Suprapubic skin (tissue), 4 donors: ENCODE data around the gene TLR10.

Source experiments
- EP300 ChIP-seq: sonication (generic); formaldehyde crosslinking; IDR thresholded peaks from one replicate; pipeline ENCODE4 v1.6.1; 2017; ENCODE audit warnings: antibody characterized with exemption
- POLR2A ChIP-seq, 2 donors: fragments of 450-650 bp; IDR thresholded peaks; one replicate each; pipeline ENCODE4 v1.6.1; 2017; ENCODE audit warnings: antibody characterized with exemption in 2 of 2, mild to moderate bottlenecking in 2 of 2, moderate library complexity in 2 of 2
- POLR2AphosphoS5 ChIP-seq, 3 donors: sonication (generic); formaldehyde crosslinking; IDR thresholded peaks; one replicate each; pipeline ENCODE4 v1.6.1; 2017; ENCODE audit warnings: antibody characterized with exemption in 3 of 3
- TF ChIP-seq, protein P1 (sequence below), 2 donors: fragments of 200-600 bp in 1 of 2; fragments of 450-650 bp in 1 of 2; sonication (generic) in 1 of 2; IDR thresholded peaks; one replicate each; pipeline ENCODE4 v1.5.1; 2016 to 2019; ENCODE audit warnings: antibody characterized with exemption in 2 of 2, mild to moderate bottlenecking in 1 of 2, moderate library complexity in 1 of 2

DNA sequence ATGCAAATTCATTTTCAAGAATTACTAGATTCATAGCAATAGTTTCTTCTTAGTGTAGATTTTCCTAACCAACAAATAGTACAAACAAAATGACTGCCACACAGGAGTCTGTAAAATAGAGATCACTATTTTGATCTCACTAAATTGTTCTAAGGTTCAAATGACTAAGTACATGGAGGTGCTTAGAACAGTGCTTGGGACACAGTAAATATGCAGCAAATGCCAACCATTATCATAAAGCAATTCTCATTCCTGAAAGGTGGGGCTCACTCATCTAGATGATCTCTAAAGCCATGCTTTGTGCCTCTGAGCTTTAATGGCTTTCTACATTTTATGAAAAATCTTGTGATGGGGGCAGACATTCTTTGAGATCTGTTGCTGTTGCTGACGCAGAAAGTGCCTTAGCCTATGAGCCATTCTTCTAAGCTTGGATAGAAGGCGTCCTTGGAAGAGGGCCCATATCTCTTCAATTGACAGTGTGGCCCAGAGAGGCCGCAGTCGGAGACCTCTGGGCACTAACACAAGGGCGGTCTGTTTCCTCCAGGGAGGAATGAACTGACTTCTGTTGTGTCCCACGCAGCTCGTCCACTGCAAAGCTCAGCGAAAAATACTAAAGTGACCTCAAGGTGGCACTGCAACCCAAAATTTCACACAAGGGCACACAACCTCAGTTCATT lies 23.5 kb downstream of the TLR10 start:
- TF ChIP-seq EP300 (no peak), POLR2A (IDR thresholded peaks at IDR 0.05) (no peak), POLR2AphosphoS5 (IDR thresholded peaks at IDR 0.05) (no peak)
- TF ChIP-seq, protein P1, sequence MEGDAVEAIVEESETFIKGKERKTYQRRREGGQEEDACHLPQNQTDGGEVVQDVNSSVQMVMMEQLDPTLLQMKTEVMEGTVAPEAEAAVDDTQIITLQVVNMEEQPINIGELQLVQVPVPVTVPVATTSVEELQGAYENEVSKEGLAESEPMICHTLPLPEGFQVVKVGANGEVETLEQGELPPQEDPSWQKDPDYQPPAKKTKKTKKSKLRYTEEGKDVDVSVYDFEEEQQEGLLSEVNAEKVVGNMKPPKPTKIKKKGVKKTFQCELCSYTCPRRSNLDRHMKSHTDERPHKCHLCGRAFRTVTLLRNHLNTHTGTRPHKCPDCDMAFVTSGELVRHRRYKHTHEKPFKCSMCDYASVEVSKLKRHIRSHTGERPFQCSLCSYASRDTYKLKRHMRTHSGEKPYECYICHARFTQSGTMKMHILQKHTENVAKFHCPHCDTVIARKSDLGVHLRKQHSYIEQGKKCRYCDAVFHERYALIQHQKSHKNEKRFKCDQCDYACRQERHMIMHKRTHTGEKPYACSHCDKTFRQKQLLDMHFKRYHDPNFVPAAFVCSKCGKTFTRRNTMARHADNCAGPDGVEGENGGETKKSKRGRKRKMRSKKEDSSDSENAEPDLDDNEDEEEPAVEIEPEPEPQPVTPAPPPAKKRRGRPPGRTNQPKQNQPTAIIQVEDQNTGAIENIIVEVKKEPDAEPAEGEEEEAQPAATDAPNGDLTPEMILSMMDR (IDR thresholded peaks at IDR 0.05): peak; percentile 39 to 72
